Stimulated activated CD8-positive, alpha-beta memory T cell treated with anti-CD3 and anti-CD28 coated beads, Interleukin-2, amount 100 ng/mL, for 48 hours (primary cell): ENCODE data around the gene PML.

Experiments used
- DNase-seq, 2 donors: peaks; one replicate each; pipeline ENCODE4 v3.0.0-alpha.2; 2020; ENCODE audit warnings: low read depth in 2 of 2

Gene PML, protein sequence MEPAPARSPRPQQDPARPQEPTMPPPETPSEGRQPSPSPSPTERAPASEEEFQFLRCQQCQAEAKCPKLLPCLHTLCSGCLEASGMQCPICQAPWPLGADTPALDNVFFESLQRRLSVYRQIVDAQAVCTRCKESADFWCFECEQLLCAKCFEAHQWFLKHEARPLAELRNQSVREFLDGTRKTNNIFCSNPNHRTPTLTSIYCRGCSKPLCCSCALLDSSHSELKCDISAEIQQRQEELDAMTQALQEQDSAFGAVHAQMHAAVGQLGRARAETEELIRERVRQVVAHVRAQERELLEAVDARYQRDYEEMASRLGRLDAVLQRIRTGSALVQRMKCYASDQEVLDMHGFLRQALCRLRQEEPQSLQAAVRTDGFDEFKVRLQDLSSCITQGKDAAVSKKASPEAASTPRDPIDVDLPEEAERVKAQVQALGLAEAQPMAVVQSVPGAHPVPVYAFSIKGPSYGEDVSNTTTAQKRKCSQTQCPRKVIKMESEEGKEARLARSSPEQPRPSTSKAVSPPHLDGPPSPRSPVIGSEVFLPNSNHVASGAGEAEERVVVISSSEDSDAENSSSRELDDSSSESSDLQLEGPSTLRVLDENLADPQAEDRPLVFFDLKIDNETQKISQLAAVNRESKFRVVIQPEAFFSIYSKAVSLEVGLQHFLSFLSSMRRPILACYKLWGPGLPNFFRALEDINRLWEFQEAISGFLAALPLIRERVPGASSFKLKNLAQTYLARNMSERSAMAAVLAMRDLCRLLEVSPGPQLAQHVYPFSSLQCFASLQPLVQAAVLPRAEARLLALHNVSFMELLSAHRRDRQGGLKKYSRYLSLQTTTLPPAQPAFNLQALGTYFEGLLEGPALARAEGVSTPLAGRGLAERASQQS

GRCh38 chr15:73994413-73994883, at the start of gene PML:
PML (plus strand) TSS chr15:73994716; CDS start chr15:73994813, 97 bp downstream.
- DNase-seq, result peak; percentile 92 to 94

GRCh38 chr15:73945130-73945508, 49.4 kb upstream of the PML start:
- DNase-seq, result no peak

- DNase-seq, result no peak
These were observed 48.3 kb upstream of the PML start for GRCh38 chr15:73946046-73946721.

GRCh38 chr15:73946795-73947370, 47.6 kb upstream of the PML start:
- DNase-seq, result no peak

- no peak for DNase-seq
These were observed 46.9 kb upstream of the PML start for GRCh38 chr15:73947651-73948050.

- DNase-seq, result no peak
These were observed 46.1 kb upstream of the PML start for GRCh38 chr15:73948396-73948795.

GRCh38 chr15:73948982-73949381, 45.5 kb upstream of the PML start:
- DNase-seq, result no peak

DNA sequence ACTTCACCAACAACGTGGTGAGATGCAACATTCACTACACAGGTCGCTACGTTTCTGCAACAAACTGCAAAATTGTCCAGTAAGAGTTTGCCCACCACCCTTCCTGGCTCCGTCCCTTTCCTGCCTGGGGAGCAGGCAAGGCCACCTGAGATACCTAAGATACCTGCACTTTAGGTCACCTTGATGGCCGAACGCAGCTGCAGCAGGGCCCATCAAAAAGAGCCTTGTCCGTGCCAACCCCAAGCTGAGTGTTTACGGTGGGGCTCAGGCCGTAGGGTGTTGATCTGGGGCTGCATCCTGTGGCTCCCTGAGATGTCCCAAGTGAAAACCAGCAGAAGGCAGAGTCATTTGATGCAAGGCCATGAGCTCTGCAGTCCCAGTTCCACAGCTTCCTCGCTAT, 45.0 kb upstream of the PML start:
- DNase-seq, result no peak

- no peak for DNase-seq
These were observed 44.1 kb upstream of the PML start for GRCh38 chr15:73950479-73950830.

GRCh38 chr15:73950831-73951561, 43.5 kb upstream of the PML start:
- peak; percentile 52 to 54 for DNase-seq

GRCh38 chr15:73951601-73952000, 42.9 kb upstream of the PML start:
- DNase-seq, result no peak

DNA sequence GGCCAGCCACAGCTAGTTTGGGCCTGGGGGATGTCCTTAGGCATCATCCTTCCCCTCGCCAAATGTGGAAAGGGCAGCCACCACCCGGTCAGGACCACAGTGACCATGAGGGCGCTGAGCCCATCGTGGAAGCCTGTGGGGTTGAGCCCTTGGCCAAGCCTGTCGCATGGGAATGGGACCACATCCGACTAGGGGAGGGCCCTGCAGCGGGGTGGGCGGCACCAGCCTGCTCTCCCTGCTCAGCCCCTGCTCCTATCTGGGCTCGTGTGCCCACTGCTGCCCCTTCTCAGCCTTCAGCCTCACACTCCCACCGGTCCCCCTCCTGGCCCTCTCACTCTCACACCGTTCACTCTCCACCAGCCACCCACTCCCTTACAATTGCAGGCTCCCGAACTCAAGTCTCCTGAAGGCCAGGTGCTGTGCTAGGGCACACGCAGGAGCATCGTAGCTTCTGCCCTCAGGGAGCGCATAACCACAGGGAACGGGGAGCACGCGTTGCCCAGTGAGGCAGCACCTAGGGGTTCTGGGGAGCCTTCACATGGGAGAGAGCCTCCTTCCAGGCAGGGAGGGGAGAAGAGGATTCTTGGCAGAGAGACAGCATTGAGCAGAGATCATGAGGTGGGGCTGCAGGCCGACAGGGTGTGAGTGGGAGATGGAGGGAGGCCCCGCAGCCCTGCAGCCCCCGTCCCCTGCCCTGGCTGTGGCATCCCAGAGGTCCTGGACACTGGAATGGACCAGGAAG, 42.2 kb upstream of the PML start:
- no peak for DNase-seq

- DNase-seq, result no peak
These were observed 41.4 kb upstream of the PML start for GRCh38 chr15:73952913-73953750.

DNA sequence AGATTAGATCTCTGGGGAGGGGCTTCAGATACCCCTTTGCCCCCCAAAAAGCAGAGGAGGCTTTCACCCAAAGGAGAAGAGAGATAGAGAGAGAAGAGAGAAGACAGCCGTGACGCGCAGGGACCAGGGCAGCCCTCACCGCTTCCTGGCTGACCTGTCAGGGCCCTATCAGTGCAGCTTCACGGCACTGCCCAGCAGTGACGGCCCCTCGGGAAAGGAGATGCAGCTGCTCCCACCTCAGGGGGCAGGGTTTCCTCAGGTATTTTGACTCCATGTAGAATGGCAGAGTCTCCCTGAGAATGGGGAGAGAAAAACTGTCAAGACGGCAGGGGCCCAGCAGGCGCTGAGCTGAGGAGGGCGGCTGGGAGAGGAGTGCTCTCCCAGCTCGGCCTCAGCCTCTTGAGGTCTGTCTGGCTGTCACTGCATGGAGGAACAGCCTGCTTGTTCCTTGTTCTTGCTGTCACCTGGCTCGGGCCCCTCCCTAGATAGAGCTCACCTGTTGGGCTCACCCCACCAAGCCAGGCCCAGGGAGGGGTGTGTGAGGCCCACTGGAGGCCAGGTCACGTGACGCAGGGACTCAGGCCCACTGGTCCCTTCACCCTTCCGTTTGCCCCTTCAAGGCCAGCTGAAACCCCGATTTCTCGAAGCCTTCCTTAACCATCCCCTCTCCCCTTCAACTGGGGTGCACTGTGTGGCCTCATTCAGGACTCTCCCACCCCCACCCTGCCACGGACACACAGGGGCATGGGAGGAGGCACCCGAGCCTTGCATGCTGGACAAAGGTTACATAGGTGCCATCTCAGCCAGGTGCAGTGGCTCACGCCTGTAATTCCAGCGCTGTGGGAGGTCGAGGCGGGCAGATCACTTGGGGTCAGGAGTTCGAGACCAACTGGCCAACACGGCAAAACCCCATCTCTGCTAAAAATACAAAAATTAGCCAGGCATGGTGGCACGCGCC, 40.0 kb upstream of the PML start:
- no peak for DNase-seq

DNA sequence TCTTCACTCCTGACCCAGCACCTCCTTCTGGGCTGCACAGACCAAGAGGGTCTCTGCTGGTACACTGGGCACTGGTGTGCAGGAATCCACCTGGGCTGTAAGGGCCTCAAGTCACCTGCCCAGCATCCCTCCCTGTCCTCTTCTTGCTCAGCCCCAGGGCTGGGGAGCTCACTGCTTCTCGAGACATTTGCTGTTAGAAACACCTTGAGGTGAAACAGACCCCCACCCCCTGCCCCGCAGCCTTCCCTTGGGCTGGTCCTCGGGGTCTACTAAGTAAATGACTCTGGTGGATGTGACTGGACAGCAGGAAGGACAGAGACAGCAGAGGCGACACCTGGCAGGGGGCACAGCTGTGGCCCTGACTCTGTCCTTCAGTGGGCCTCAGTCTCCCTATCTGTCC, 39.2 kb upstream of the PML start:
- DNase-seq, result no peak

DNA sequence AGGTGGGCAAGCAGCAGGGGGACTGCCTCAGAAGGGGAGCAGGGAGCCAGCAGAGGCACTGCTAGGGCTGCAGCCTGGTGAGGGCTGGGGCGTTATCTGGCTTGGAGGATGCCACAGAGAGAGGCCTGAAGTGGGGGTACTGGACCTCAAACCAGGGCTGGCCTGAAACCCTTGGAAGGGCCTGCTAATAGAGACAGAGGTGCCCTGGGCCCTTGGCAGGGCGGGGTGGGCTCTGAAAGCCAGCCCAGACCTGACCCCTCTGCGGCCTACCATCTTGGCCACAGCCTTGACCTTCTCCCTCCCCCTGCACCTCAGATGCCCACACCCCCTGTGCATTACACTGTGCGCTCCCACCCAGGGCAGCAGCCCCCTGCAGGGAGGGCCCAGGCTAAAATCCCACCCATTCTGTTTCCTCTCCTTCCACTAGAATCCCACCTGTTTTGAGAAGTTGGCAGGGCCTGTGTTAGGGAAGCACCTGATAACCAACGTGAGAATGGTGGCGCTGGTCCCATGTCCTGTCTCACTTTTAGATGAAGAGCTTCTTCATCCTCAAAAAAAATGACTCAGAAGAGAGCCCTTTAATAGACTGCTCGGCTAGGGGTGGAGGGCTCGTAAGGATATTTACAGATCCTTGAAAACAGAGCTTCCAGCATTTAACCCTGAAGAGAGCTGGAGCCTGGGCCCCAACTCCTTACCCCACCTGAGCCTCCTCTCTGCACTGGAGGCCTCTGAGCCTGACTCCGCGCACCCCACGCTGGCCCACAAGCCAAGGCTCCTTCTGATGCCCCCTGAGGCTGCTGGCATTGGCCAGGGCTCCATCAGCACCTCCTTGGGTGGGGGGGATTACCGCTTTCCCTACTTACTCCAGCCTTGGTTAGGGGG, 38.4 kb upstream of the PML start:
- no peak for DNase-seq

- DNase-seq, result no peak
These were observed 37.8 kb upstream of the PML start for GRCh38 chr15:73956743-73957135.
